ENCODE results near the gene RNU11. TPM values are rescaled to one million over a fixed set of nuclear protein-coding genes. Genes with fewer than 3 reads are reported as not detected.
A peak's percentile ranks its signal among the peaks of the same experiment; 100 is the strongest.

The RNU11 gene
- total and polyA plus RNA-seq, 2 of the 4 experiments (the other 2 are of a cell fraction): not detected

- in situ Hi-C loops (cut with MboI; ENCODE audit: low sequenced_read_pairs): no loop called here
- H2AK5ac ChIP-seq (ENCODE audit: low read depth, low read length): peak within 1 kb of the TSS; percentile 91
These were observed 20.0 kb downstream of the RNU11 start, which contains the start of gene GMEB1 for GRCh38 chr1:28668191-28668955. Gene GMEB1 (plus strand): TSS chr1:28668784. CDS start chr1:28683613, 14,829 bp downstream.

More at GRCh38 chr1:28668191-28668955, 20.0 kb downstream of the RNU11 start, which contains the start of gene GMEB1:
- Histone ChIP-seq H3K4me3 (ENCODE audit: insufficient read depth, low read depth, low read length) (peak within 1 kb of the TSS; percentile 59), H2AFZ (replicated peaks; ENCODE audit: low read length, poor library complexity) (peak within 1 kb of the TSS; percentile 90), H2BK5ac (ENCODE audit: low read depth, low read length, poor library complexity, severe bottlenecking) (peak within 1 kb of the TSS; percentile 83), H3K9me3 (ENCODE audit: control insufficient read depth, insufficient read depth, low read length) (no peaks in the 10 kb centered on the region), H3K9me1 (ENCODE audit: insufficient read depth, low read length) (no peaks in the 10 kb centered on the region), H2BK15ac (ENCODE audit: low read depth, low read length) (peak within 1 kb of the TSS; percentile 92; the same call in 2 of the 3 replicates), H2AK9ac (replicated peaks; ENCODE audit: low read depth, low read length, poor library complexity) (peak within 1 kb of the TSS; percentile 99), H3K56ac (ENCODE audit: extremely low read depth, insufficient read depth, low read length) (peak within 1 kb of the TSS; percentile 99), H2BK120ac (ENCODE audit: low read depth, low read length) (peak within 1 kb of the TSS; percentile 91), H4K20me1 (ENCODE audit: insufficient read depth, low read length) (no peaks in the 10 kb centered on the region), H3K23ac (ENCODE audit: low read depth, low read length) (peak within 1 kb of the TSS; percentile 97), H3K4ac (ENCODE audit: low read depth, low read length) (peak within 1 kb of the TSS; percentile 96), H3K27me3 (ENCODE audit: control insufficient read depth, insufficient read depth, low read length) (no peaks in the 10 kb centered on the region), H3K14ac (replicated peaks; ENCODE audit: low read depth, low read length) (peak within 1 kb of the TSS; percentile 100), H3K36me3 (ENCODE audit: control insufficient read depth, insufficient read depth, low read length) (no peaks in the 10 kb centered on the region), H3K27ac (ENCODE audit: insufficient read depth, low read length) (peak within 1 kb of the TSS; percentile 93), H3K79me1 (ENCODE audit: low read depth in 1 of 2, low read length in 2 of 2) (peaks cover 12 to 23% of the 10 kb centered on the region in 2 experiments), H3K18ac (ENCODE audit: low read depth, low read length) (peak within 1 kb of the TSS; percentile 93), H4K5ac (ENCODE audit: low read depth, low read length) (peak within 1 kb of the TSS; percentile 98), H3K9ac (ENCODE audit: low read depth, low read length) (peak within 1 kb of the TSS; percentile 97), H2BK20ac (ENCODE audit: low read depth, low read length) (peak within 1 kb of the TSS; percentile 58; the same call in 1 of the 2 replicates), H3K4me2 (ENCODE audit: low read depth, low read length) (peak within 1 kb of the TSS; percentile 87), H3K4me1 (ENCODE audit: control insufficient read depth, insufficient read depth, low read length) (peaks cover 2% of the 10 kb centered on the region), H4K8ac (ENCODE audit: low read depth in 2 of 2, low read length in 2 of 2) (peak within 1 kb of the TSS; percentile 98 to 100), H4K91ac (ENCODE audit: insufficient read depth, low read depth, low read length) (peak within 1 kb of the TSS; percentile 94)
- no TSS peak for BruUV-seq (replicated peaks)
- intact Hi-C loops (cut with micrococcal nuclease): loop anchor here (2.0 to 5.0 kb wide), 2 partner anchors 20 to 69 kb away; partner anchors contain the start of genes RNU11 and YTHDF2
- peak; percentile 77 for DNase-seq
- TF ChIP-seq, protein P1, sequence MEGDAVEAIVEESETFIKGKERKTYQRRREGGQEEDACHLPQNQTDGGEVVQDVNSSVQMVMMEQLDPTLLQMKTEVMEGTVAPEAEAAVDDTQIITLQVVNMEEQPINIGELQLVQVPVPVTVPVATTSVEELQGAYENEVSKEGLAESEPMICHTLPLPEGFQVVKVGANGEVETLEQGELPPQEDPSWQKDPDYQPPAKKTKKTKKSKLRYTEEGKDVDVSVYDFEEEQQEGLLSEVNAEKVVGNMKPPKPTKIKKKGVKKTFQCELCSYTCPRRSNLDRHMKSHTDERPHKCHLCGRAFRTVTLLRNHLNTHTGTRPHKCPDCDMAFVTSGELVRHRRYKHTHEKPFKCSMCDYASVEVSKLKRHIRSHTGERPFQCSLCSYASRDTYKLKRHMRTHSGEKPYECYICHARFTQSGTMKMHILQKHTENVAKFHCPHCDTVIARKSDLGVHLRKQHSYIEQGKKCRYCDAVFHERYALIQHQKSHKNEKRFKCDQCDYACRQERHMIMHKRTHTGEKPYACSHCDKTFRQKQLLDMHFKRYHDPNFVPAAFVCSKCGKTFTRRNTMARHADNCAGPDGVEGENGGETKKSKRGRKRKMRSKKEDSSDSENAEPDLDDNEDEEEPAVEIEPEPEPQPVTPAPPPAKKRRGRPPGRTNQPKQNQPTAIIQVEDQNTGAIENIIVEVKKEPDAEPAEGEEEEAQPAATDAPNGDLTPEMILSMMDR (conservative IDR thresholded peaks at IDR 0.05; ENCODE audit: low read depth, low read length): 0 out of 2 replicates have a peak, but pooled peaks have one; percentile 5
- TF ChIP-seq, protein P2, sequence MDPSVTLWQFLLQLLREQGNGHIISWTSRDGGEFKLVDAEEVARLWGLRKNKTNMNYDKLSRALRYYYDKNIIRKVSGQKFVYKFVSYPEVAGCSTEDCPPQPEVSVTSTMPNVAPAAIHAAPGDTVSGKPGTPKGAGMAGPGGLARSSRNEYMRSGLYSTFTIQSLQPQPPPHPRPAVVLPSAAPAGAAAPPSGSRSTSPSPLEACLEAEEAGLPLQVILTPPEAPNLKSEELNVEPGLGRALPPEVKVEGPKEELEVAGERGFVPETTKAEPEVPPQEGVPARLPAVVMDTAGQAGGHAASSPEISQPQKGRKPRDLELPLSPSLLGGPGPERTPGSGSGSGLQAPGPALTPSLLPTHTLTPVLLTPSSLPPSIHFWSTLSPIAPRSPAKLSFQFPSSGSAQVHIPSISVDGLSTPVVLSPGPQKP (IDR thresholded peaks at IDR 0.05; ENCODE audit: borderline replicate concordance, low read depth, low read length): 0 out of 2 replicates have a peak, but pooled peaks have one; percentile 39
- no peak for TF ChIP-seq RCOR1 (IDR thresholded peaks at IDR 0.05; ENCODE audit: insufficient replicate concordance, low read length)
- ATAC-seq (ENCODE audit: low read depth): peak; percentile 81
- WGBS, 2 experiments (ENCODE audit: extremely low coverage in 2 of 2, insufficient read length in 1 of 2): 0% methylated on average over 2 of the region's 57 CpGs; no CpG with 5 or more reads in 1 of the 2 experiments
- CTCF ChIA-PET: interaction anchor here (0.5 to 0.6 kb wide), 2 partner anchors 8 to 239 kb away, joined by 3 to 6 read pairs; no protein-coding TSS in a partner anchor
- POLR2A ChIA-PET (ENCODE audit: unreplicated experiment): interaction anchor here (1.2 kb wide), 1 partner anchor 20 kb away, joined by 3 read pairs; the partner anchor contains the start of gene RNU11
- dilution Hi-C loops (cut with HindIII; ENCODE audit: low sequenced_read_pairs, unreplicated experiment): no loop called here
